GM18870 (cell line): ENCODE measurements around the gene ISG15.

ENCODE experiments used
- ATAC-seq: cut with Tn5 transposase; IDR thresholded peaks from one replicate; pipeline ENCODE4 v1.9.1; 2021; ENCODE audit warnings: moderate library complexity; ENCODE audit not compliant: unreplicated experiment

Gene ISG15

DNA sequence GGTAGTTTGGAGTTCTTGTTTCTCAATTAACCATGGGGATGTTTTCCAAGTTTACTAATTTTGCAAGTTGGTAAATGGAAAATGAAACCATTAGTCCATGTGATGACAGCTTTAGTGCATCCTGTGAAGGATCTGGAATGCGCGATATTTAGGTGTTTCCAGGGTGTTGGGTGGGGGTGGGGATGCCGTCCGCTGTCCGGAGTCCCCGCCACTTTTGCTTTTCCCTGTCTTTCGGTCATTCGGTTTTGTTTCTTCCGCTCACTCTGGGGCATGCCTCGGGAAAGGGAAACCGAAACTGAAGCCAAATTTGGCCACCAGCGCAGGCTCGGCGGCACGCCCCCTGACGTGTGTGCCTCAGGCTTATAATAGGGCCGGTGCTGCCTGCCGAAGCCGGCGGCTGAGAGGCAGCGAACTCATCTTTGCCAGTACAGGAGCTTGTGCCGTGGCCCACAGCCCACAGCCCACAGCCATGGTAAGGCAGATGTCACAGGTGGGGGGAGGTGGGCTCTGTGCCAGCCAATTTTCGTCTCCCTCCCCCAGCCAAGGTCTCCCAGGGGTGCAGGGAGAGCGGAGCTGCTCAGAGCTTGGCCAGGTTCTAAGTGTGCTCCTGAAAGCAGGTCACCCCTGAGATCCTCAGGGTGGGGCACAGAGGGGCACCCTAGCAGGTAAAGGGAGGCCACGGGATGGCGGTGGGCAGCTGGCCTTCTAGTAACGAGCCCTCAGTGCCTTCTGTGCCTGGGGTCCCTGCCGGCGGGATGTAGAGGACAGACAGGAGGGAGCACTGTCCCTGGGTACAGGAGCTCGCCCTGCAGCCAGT is at the start of gene ISG15:
ISG15 (plus strand) TSS at position 393 of the 817 bp plus-strand sequence; CDS start at position 470, 77 bp downstream.
- peak; percentile 52 for ATAC-seq

DNA sequence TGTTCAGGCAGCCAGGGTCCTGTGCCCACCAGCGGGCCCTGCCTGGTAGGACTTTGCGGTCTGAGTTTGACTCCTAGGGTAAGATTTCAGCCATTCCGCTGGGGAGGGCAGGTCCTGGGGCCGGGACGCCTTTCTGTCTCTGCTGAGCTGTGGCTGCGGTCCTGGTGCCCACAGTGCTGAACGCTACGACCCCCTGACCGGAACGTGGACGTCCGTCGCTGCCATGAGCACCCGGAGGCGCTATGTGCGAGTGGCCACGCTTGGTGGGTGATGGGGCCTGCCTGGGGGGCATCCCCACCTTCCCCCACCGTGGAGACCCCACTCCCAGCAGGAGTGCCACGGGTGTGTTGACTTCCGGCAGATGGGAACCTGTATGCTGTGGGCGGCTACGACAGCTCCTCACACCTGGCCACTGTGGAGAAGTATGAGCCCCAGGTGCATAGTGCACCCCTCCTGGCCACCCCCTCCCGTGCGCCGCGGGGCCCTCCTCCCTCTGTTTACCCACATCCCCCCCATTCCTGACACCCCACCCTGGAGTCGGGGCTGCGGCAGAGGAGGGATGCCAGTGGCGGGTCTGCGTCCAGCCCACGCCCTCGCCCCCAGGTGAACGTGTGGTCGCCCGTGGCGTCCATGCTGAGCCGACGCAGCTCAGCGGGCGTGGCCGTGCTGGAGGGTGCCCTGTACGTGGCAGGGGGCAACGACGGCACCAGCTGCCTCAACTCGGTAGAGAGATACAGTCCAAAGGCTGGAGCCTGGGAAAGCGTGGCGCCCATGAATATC is 49.4 kb upstream of the ISG15 start:
- ATAC-seq: no peak

- no peak for ATAC-seq
Observed at GRCh38 chr1:964691-965525, 48.4 kb upstream of the ISG15 start.

DNA sequence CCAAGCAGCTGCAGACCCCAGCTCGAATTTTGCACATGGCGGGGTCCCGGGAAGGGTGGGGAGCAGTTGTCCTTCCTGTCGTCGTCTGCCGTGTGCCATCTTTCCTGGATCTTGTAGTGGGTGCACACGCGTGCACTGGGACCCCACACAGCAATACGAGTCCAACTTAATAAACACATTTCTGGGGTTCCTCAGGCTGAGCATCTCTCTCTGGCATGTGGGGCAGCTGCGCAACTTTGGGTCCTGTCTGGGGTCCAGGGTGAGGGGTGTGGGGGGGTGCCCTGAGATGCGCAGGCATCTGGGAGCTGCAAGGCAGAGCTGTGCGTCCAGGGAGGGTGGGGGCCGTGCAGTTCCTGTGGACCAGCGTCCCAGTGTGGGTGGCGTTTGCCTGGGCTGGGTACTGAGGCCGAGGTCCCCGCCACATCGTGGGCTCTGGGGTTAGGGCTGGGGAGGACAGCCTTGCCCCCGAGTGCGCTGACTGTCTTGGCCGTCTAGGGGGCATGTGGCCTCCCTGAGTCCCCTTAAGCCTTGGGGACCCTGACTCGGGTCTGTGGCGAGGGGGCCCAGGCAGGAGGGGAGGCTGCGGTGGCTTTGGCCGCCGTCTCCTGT is 47.7 kb upstream of the ISG15 start:
- ATAC-seq: no peak

- ATAC-seq: no peak
Observed at GRCh38 chr1:966135-966703, 47.1 kb upstream of the ISG15 start, which contains the start of gene PLEKHN1. Gene PLEKHN1 (plus strand): TSS chr1:966482. CDS start chr1:966532, 50 bp downstream.

DNA sequence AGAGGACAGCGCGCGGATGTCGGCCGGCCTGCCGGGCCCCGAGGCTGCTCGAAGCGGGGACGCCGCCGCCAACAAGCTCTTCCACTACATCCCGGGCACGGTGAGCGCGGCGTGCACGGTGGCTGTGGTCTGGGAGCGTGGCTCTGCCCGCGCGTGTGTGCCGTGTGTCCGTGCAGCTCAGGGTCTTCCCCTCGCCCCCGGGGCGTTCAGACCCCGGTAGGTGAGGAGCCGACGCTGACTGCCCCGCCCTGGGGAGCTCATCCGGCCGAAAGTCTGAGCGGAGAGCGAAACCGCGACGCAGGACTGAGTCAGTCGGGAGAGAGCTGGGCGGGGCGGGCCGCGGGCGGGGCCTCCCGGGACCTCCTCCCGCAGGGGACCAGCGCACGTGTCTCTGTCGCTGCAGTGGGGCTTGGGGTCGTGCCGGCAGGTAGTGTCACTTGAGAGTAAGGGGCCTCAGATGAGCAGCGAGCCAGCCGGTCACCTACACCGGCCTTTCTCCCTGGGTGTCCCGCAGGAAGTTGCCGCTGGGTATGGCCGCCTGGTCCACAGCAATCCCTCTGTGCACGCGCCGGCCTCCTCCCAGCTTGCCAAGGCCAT is 46.5 kb upstream of the ISG15 start:
- no peak for ATAC-seq

- ATAC-seq: no peak
Observed at GRCh38 chr1:967466-968343, 45.6 kb upstream of the ISG15 start.

- ATAC-seq: no peak
Observed at GRCh38 chr1:969260-969855, 43.9 kb upstream of the ISG15 start.

DNA sequence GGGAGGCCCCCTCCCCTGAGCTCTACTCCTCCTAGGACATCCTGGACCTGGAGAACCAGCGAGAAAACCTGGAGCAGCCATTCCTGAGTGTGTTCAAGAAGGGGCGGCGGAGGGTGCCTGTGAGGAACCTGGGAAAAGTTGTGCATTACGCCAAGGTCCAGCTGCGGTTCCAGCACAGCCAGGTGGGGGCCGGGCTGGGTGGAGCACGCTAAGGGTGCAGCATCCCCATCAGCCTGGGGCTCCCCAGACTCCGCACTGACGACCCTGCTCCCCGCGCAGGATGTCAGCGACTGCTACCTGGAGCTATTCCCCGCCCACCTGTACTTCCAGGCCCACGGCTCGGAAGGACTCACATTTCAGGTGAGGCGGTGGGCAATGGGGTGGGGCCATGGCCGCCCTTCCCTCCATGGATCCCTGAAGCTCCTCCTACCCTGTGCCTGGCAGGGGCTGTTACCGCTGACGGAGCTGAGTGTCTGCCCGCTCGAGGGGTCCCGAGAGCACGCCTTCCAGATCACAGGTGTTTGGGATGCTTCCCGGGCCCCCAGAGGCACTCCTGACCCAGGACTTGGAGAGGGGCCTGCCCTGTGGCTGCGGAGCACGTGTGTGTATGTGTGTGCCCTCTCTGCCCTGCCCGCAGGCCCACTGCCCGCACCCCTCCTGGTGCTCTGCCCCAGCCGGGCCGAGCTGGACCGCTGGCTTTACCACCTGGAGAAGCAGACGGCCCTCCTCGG is 42.9 kb upstream of the ISG15 start:
- ATAC-seq: no peak

DNA sequence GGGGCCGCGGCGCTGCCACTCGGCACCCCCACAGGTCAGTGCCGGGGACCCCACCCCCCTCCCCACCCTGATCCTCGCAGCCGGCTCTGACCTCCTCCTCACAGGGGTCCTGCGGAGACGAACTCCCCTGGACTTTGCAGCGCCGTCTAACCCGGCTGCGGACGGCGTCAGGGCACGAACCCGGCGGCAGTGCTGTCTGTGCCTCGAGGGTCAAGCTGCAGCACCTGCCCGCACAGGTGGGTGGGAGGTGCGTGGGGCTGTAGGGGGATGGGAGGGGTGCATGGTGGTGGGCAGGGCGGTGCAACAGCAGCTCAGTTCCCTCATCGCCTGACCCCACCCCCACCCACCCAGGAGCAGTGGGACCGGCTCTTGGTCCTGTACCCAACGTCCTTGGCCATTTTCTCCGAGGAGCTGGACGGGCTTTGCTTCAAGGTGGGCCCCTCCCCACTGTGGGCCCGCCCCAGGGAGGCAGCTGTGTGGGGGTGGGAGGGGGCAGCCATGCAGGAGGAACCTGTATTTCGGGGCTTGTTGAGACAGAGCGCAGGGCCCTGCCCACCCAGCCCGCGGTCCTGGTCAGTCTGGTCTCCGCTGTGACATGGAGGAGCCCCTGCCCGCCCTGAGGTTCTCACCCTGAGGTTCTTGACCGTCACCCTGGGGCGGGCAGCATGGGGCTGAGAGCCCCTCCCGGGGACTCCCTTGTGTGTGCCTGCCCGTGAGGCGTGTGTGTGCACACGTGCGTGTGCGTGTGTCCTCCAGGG is 42.1 kb upstream of the ISG15 start:
- no peak for ATAC-seq

GRCh38 chr1:971751-972506 is 41.4 kb upstream of the ISG15 start:
- no peak for ATAC-seq

DNA sequence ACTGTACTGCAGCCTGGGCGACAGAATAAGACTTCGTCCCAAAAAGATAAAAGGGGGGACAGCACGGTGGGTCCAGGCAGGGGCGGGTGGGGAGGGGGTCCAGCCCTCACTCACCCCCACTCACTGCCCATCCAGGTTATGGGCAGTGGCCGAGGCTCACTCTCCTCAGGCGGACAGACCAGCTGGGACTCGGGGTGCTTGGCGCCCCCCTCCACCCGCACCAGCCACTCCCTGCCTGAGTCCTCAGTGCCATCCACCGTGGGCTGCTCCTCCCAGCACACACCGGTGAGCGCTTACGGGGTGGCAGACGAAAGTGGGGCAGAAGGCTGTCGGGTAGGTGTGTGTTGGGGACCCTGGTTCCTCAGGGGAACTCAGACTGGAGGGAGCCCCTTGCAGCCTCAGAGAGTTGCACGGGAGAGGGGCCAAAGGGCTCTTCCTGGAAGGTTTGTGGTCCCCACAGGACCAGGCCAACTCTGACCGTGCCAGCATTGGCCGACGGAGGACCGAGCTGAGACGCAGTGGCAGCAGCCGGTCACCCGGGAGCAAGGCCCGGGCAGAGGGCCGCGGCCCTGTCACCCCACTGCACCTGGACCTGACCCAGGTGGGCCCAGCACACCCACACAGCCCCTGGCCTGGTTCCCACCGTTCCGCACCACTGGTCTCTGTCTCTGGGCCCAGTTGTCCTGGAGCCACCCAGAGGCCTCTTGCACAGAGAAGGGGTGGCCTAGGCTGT is 40.4 kb upstream of the ISG15 start:
- ATAC-seq: no peak

GRCh38 chr1:973459-974292 is 39.6 kb upstream of the ISG15 start:
- ATAC-seq: no peak

GRCh38 chr1:974293-974640 is 39.0 kb upstream of the ISG15 start:
- ATAC-seq: no peak

GRCh38 chr1:974687-975328 is 38.5 kb upstream of the ISG15 start:
- ATAC-seq: no peak
